ENCODE measurements around the gene FAM227B. TPM values are rescaled to one million over a fixed set of nuclear protein-coding genes. Genes with fewer than 3 reads are reported as not detected.

The FAM227B gene
- total RNA-seq, 2 experiments from 2014 or later, result 3.0 to 3.5 TPM

DNA sequence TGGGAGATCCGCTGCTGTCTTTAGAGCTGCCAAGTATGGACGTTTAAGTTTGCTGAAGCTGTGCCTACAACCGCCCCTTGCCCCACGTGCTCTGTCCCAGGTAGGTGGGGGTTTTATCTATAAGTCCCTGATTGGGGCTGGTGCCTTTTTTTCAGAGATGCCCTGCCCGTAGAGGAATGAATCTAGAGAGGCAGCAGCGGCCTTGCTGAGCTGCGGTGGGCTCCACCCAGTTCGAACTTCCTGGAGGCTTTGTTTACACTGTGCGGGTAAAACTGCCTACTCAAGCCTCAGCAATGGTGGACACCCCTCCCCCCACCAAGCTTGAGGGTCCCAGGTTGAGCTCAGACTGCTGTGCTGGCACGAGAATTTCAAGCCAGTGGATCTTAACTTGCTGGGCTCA is 281.0 kb downstream of the FAM227B start:
- DNase-seq, result no peak
- no peak overlapping the region for H3K4me3 Mint-ChIP-seq
- ChIA-PET CTCF (no interaction called here), POLR2A (no interaction called here)
- no peak overlapping the region for H3K27ac Mint-ChIP-seq
- H3K9me3 Mint-ChIP-seq, result peaks cover 7% of the 10 kb centered on the region
- no peaks in the 10 kb centered on the region for H3K27me3 Mint-ChIP-seq
- H3K36me3 Mint-ChIP-seq (ENCODE audit: low read depth), result peaks cover 8% of the 10 kb centered on the region
- no peaks in the 10 kb centered on the region for H3K4me1 Mint-ChIP-seq

DNA sequence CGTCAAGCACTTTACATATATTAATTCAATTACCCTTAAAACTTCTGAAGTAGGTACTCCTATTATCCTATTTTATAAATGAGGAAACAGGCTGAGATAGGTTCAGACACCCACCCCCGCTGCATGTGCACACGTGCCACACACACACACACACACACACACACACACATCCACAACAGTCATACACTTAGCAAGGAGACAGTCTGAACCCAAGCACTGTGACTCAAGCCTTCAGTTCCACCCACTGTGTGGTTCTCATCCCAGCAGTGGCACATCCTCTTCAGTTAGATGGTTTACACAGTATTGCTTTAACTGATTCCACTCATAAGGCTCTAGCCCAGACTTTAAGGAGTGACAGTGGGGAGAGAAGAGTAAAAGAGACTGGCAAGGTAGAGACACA is 288.7 kb downstream of the FAM227B start:
- Mint-ChIP-seq H3K4me1 (no peaks in the 10 kb centered on the region), H3K27ac (no peak overlapping the region), H3K9me3 (no peaks in the 10 kb centered on the region), H3K4me3 (no peak overlapping the region), H3K36me3 (ENCODE audit: low read depth) (peaks cover 16% of the 10 kb centered on the region), H3K27me3 (no peaks in the 10 kb centered on the region)
- no peak for DNase-seq
- ChIA-PET POLR2A (no interaction called here), CTCF (interaction anchor here (0.9 kb wide), 1 partner anchor 11 kb away, joined by 3 read pairs; no protein-coding TSS in a partner anchor)

DNA sequence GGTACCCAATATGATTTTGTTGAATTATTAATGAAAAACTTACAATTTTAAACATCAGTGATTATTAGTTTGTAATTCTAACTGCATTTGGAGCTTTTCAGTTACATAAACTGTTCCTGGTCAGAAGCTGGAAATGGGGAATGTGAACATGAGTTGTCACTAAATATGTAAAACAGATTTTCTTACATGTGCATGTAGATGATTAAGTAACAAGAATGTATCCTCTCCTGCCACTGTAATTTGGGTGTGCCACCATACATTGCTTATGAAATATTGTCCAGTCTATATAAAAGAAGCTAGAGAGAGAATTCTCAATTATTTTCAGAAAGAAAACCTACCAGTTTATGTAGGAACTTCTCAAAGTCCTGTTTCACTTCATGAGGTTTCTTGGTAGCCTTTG is 289.2 kb downstream of the FAM227B start:
- DNase-seq, result no peak
- POLR2A ChIA-PET, result no interaction called here
- Mint-ChIP-seq H3K4me1 (no peaks in the 10 kb centered on the region), H3K9me3 (no peaks in the 10 kb centered on the region), H3K36me3 (ENCODE audit: low read depth) (peaks cover 16% of the 10 kb centered on the region), H3K4me3 (no peak overlapping the region), H3K27me3 (no peaks in the 10 kb centered on the region), H3K27ac (no peak overlapping the region)
- CTCF ChIA-PET, result interaction anchor here (0.9 kb wide), 1 partner anchor 11 kb away, joined by 3 read pairs; no protein-coding TSS in a partner anchor

DNA sequence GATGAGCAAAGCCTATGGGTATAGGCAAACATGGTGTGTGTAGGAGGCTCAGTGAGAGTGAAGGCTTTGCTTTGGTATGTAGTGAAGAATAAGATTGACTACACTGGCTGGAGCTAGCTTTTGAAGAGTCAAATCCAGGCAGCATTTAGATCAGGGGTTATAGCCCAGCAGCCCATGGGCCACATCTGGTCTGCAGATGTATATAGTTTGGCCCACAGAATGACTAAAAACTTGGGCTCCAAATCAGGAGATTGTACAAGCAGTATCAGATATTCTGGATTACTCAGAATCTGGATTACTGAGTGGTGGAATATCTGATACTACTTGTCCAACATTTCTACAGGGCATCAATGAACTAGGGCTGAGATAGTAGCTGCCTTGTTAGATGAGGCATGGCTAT is 290.5 kb downstream of the FAM227B start:
- Mint-ChIP-seq H3K27me3 (no peaks in the 10 kb centered on the region), H3K36me3 (ENCODE audit: low read depth) (peaks cover 16% of the 10 kb centered on the region), H3K4me3 (no peak overlapping the region), H3K9me3 (no peaks in the 10 kb centered on the region), H3K4me1 (no peaks in the 10 kb centered on the region), H3K27ac (no peak overlapping the region)
- ChIA-PET CTCF (no interaction called here), POLR2A (no interaction called here)
- DNase-seq, result no peak

DNA sequence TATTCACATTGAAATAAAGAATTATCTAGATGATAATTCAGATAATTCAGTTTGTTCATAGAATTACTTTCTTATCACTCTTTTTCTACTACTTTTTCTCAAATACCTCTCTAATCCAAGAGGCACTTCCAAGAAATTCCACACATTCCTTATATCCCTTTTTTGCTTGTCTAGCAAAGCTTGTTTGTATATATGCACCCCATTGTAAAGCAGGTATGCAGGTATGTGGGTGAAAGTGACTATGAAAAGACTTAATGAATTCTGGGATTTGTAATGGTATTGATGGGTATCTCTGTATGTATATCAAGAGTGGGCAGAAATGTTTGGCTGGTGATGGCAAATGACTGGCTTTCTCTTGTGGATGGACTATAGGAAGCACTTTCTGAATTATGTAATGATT is 291.7 kb downstream of the FAM227B start:
- ChIA-PET POLR2A (no interaction called here), CTCF (no interaction called here)
- Mint-ChIP-seq H3K4me1 (no peaks in the 10 kb centered on the region), H3K27ac (no peak overlapping the region), H3K27me3 (no peaks in the 10 kb centered on the region), H3K4me3 (no peak overlapping the region), H3K9me3 (no peaks in the 10 kb centered on the region), H3K36me3 (ENCODE audit: low read depth) (peaks cover 16% of the 10 kb centered on the region)
- DNase-seq, result no peak

DNA sequence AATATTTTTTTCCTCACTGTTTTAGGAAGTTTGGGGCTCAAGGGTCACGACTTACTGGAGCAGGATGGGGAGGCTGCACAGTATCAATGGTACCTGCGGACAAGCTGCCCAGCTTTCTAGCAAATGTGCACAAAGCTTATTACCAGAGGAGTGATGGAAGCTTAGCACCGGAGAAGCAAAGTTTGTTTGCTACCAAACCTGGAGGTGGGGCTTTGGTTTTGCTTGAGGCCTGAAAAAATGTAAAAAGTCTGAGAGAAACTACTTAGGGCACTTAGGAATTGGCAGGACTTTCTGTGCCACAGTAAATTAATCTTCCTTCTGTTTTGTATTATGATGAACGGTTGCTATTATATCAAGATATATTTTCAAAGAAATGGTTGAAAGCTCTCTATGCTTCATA is 292.7 kb downstream of the FAM227B start:
- no peaks in the 10 kb centered on the region for H3K9me3 Mint-ChIP-seq
- H3K4me3 Mint-ChIP-seq, result no peak overlapping the region
- H3K27ac Mint-ChIP-seq, result no peak overlapping the region
- POLR2A ChIA-PET, result no interaction called here
- no peaks in the 10 kb centered on the region for H3K27me3 Mint-ChIP-seq
- H3K4me1 Mint-ChIP-seq, result no peaks in the 10 kb centered on the region
- no peak for DNase-seq
- H3K36me3 Mint-ChIP-seq (ENCODE audit: low read depth), result peaks cover 16% of the 10 kb centered on the region
- CTCF ChIA-PET, result no interaction called here

DNA sequence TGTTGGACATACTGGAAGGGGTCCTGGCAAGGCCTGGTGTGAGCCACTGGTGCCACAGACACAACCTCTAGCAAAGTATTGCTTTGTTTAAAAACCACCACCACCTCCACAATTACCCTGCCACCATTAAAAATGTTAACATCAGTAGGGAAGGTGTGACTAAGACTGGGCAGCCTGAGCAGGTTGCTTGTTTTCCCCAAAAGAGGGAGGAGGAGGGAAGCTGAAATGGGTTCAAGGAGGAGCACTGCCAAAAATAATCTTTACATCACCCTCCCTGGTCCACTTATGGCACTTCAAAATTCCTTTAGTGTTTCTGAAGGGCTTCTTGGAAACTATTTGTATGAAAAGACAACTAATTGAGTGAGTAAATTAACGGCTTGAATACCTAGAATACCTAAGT is 297.4 kb downstream of the FAM227B start:
- Mint-ChIP-seq H3K27me3 (no peaks in the 10 kb centered on the region), H3K4me3 (no peak overlapping the region), H3K36me3 (ENCODE audit: low read depth) (peaks cover 28% of the 10 kb centered on the region), H3K9me3 (no peaks in the 10 kb centered on the region), H3K4me1 (peaks cover 6% of the 10 kb centered on the region), H3K27ac (no peak overlapping the region)
- ChIA-PET CTCF (interaction anchor here (0.6 to 1.4 kb wide), 2 partner anchors 12 to 1064 kb away, joined by 3 to 5 read pairs; no protein-coding TSS in a partner anchor), POLR2A (no interaction called here)
- DNase-seq, result no peak

DNA sequence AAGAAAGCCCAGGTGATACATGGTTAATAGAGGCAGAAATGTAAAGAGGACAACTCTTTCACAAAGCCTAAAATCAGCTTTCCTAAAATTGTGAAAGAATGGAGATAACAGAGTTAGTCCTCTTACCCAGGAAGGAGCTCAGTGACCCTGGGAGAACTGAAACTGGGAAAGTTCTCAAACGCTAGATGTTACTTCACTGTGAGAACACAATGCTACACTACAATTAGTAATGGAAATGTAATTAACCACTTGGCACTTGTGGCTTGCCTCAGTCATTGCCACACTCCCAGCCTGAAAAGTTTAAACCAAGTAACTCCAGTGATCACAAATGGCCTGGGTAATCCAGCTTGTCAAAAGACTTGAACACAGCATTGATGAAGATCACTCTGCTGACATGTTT is 300.3 kb downstream of the FAM227B start:
- no peaks in the 10 kb centered on the region for H3K27me3 Mint-ChIP-seq
- no peak overlapping the region for H3K27ac Mint-ChIP-seq
- peaks cover 6% of the 10 kb centered on the region for H3K4me1 Mint-ChIP-seq
- ChIA-PET CTCF (interaction anchor here (0.7 kb wide), 1 partner anchor 12 kb away, joined by 3 read pairs; no protein-coding TSS in a partner anchor), POLR2A (no interaction called here)
- H3K36me3 Mint-ChIP-seq (ENCODE audit: low read depth), result peaks cover 30% of the 10 kb centered on the region
- H3K4me3 Mint-ChIP-seq, result no peak overlapping the region
- no peaks in the 10 kb centered on the region for H3K9me3 Mint-ChIP-seq
- no peak for DNase-seq

DNA sequence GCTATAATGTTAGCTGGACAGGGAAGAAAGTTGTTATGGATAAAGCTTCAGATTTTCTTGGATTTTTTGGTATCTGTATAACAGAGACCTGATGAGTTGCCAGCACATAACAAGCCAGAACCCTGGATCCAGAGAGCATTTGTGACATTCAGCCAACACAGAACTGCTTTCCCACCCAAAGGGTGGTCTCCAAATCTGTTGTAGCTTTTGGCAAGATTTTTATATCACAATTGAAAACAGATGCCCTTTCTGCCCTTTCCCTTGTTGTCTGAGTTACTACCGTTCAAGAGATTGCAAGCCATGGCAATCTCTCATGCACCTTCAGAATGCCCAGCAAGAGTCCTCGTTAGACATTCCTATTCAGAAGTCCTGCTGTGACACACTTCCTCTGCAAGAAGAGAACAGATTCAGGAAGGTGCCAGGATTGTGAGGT is 305.2 kb downstream of the FAM227B start:
- ChIA-PET CTCF (interaction anchor here (1.2 kb wide), 1 partner anchor 18 kb away, joined by 3 read pairs; no protein-coding TSS in a partner anchor), POLR2A (no interaction called here)
- no peaks in the 10 kb centered on the region for H3K27me3 Mint-ChIP-seq
- peaks cover 32% of the 10 kb centered on the region for H3K36me3 Mint-ChIP-seq (ENCODE audit: low read depth)
- no peaks in the 10 kb centered on the region for H3K9me3 Mint-ChIP-seq
- no peak overlapping the region for H3K27ac Mint-ChIP-seq
- no peaks in the 10 kb centered on the region for H3K4me1 Mint-ChIP-seq
- no peak overlapping the region for H3K4me3 Mint-ChIP-seq
- no peak for DNase-seq

DNA sequence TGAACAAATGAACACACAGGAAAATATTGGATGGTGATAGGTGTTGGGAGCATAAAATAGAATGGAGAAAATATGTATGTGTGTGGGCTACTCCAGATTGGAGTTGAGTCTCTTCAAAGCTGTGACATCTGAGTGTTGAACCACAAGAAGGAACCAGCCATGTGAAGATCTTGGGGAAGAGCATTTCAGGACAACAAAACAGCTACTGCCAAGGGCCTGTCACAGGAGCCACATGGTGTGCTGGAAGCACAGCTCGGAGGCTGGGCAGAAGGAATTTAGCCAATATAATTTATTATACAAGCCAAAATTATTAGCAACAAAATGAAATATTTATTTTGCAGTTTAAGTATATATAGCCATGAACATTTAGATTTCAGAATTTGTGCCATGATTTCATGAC is 305.9 kb downstream of the FAM227B start:
- Mint-ChIP-seq H3K9me3 (no peaks in the 10 kb centered on the region), H3K27ac (no peak overlapping the region), H3K27me3 (no peaks in the 10 kb centered on the region), H3K4me3 (no peak overlapping the region), H3K36me3 (ENCODE audit: low read depth) (peaks cover 32% of the 10 kb centered on the region), H3K4me1 (no peaks in the 10 kb centered on the region)
- ChIA-PET CTCF (interaction anchor here (1.2 kb wide), 1 partner anchor 19 kb away, joined by 3 read pairs; no protein-coding TSS in a partner anchor), POLR2A (no interaction called here)
- DNase-seq, result no peak

DNA sequence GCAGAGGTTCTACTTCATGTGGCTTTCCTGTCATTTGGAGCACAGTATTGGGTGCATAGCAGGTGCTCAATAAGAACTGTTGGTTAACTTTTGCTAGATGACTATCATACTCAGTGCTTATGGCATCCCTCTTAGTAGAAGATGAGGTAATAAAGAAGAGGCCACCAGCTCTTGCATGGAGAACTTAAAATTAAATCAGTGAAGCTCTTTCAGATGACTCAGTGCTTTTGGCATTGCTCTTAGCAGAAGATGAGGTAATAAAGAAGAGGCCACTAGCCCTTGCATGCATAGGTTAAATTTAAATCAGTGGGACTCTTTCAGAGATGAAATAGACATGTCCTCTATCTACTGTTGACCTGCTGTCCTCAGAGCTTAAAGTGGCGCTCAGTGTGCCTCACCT is 307.0 kb downstream of the FAM227B start:
- Mint-ChIP-seq H3K9me3 (no peaks in the 10 kb centered on the region), H3K27me3 (no peaks in the 10 kb centered on the region), H3K4me1 (no peaks in the 10 kb centered on the region), H3K4me3 (no peak overlapping the region), H3K27ac (no peak overlapping the region), H3K36me3 (ENCODE audit: low read depth) (peaks cover 32% of the 10 kb centered on the region)
- DNase-seq, result no peak
- POLR2A ChIA-PET, result no interaction called here
- CTCF ChIA-PET, result no interaction called here

DNA sequence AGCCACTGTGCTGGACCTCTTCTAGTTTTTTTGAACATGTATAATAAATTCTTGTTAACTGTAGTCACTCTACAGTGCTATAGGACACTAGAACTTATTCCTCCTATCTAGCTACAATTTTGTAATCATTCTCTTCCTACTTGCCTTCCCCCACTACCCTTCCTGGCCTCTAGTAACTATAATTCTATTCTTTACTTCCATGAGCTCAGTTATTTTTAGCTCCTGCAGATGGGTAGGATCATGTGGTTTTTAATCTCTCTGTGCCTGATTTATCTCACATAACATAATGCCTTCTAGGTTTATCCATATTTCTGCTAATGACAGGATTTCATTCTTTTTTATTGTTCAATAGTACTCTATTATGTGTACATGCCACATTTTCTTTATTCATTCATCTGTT is 310.7 kb downstream of the FAM227B start:
- H3K27me3 Mint-ChIP-seq, result no peaks in the 10 kb centered on the region
- H3K36me3 Mint-ChIP-seq (ENCODE audit: low read depth), result peaks cover 31% of the 10 kb centered on the region
- CTCF ChIA-PET, result no interaction called here
- POLR2A ChIA-PET, result no interaction called here
- no peak for DNase-seq
- no peaks in the 10 kb centered on the region for H3K4me1 Mint-ChIP-seq
- no peak overlapping the region for H3K27ac Mint-ChIP-seq
- no peaks in the 10 kb centered on the region for H3K9me3 Mint-ChIP-seq
- H3K4me3 Mint-ChIP-seq, result no peak overlapping the region

DNA sequence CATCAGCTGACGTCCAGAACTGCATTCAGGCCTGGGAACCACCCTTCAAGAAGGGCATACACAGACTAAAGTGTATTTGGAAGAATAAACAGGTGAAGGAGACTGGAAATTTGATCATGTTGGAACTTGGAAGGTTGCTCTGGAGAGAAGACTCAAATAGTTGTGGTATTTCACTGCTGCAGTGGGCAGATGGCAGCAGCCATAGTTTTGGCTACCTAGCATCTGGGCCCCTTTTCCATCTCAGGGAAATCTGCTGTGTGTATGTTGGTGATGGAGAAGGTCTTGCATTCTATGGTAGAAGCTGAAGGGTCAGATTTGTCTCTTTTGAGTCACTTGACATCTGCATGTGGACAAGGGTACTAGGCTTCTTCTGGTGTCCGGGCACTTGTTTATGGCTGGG is 311.9 kb downstream of the FAM227B start:
- H3K27ac Mint-ChIP-seq, result no peak overlapping the region

DNA sequence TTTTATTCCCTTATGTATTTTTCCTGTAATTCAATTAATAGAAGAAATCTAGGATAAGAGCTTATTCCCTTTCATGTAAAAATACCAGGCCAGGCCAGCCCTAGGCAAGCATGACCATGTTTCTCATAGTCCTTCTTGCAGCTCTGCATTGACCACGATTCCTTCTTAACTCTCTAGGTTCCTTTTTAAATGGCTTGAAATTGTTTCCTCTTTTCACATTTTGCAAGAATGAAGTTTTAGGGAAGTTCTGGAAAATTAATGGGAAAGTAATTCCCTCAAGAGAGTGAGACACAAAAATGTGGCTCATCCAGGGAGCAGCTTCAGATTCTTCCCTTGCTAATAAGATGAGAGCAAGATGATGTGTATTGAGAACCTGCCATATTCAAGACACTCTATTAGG is 314.1 kb downstream of the FAM227B start:
- H3K27me3 Mint-ChIP-seq, result no peaks in the 10 kb centered on the region

More for the DNA sequence above, 311.9 kb downstream of the FAM227B start:
- H3K36me3 Mint-ChIP-seq (ENCODE audit: low read depth), result peaks cover 35% of the 10 kb centered on the region
- DNase-seq, result no peak
- no peaks in the 10 kb centered on the region for H3K9me3 Mint-ChIP-seq
- ChIA-PET CTCF (no interaction called here), POLR2A (no interaction called here)
- no peak overlapping the region for H3K4me3 Mint-ChIP-seq
- H3K4me1 Mint-ChIP-seq, result no peaks in the 10 kb centered on the region
- H3K27me3 Mint-ChIP-seq, result no peaks in the 10 kb centered on the region

More for the DNA sequence above, 314.1 kb downstream of the FAM227B start:
- CTCF ChIA-PET, result no interaction called here
- H3K27ac Mint-ChIP-seq, result no peak overlapping the region
- H3K36me3 Mint-ChIP-seq (ENCODE audit: low read depth), result peaks cover 42% of the 10 kb centered on the region
- POLR2A ChIA-PET, result no interaction called here
- H3K4me3 Mint-ChIP-seq, result no peak overlapping the region
- no peak for DNase-seq
- no peaks in the 10 kb centered on the region for H3K9me3 Mint-ChIP-seq
- H3K4me1 Mint-ChIP-seq, result no peaks in the 10 kb centered on the region

Measured in activated CD4-positive, alpha-beta T cell treated with anti-CD3 and anti-CD28 coated beads, Interleukin-2, amount 10 ng/mL, durations not matched to agents 7 days and 5 days (primary cell).